ENCODE data around the gene ALK. TPM values are rescaled to one million over a fixed set of nuclear protein-coding genes. Genes with fewer than 3 reads are reported as not detected.

ALK gene
- total RNA-seq, 1 donor from 2014 or later = 0.52 TPM

GRCh38 chr2:29242621-29243375, 678.6 kb downstream of the ALK start:
- Histone ChIP-seq H3K27ac (ENCODE audit: low read depth, low read length) (no peak overlapping the region), H3K27me3 (ENCODE audit: control insufficient read depth in 3 of 3, insufficient read depth in 3 of 3, low read length in 3 of 3) (peaks cover 0 to 40% (median 25%) of the 10 kb centered on the region in 3 donors), H3K4me3 (ENCODE audit: low read length in 3 of 3) (no peak overlapping the region), H3K9me3 (ENCODE audit: control insufficient read depth in 3 of 3, low read length in 3 of 3) (no peaks in the 10 kb centered on the region), H3K4me1 (ENCODE audit: control insufficient read depth in 3 of 3, insufficient read depth in 3 of 3, low read length in 3 of 3) (no peaks in the 10 kb centered on the region), H3K36me3 (ENCODE audit: control insufficient read depth in 3 of 3, insufficient read depth in 3 of 3, low read length in 3 of 3) (no peaks in the 10 kb centered on the region), H3K9ac (ENCODE audit: low read depth in 1 of 3, low read length in 3 of 3) (no peak overlapping the region)

DNA sequence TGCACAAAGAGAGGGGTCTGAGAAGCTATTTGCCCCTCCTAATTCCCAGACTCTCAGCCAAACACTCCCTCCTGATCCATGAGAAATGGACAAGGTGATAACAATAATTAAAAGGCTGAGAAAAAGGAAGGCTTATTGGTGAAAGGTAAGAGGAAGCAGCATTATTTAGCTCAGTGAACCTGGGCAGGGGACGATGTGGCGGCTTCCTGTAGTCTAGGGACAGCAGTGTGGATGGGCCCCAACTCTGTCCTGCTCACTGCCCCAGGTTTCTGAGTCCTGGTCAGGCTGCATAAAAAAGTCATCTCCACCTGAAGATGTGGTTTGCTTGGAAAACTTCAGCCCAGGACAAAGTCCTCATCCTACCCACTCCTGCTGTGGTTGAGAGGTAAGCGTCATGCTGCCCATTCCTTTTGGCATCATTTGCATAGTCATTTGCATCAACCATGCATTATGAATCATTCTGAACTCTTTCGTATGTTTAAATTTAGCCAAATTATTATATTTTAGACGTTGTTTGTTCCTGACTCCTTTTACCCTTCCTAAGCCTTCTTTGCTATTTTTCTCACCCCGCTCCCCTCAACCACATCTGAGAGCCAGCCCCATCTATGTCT, 679.3 kb downstream of the ALK start:
- Histone ChIP-seq H3K27ac (ENCODE audit: low read depth, low read length) (no peak overlapping the region), H3K9ac (ENCODE audit: low read depth in 1 of 3, low read length in 3 of 3) (no peak overlapping the region), H3K4me1 (ENCODE audit: control insufficient read depth in 3 of 3, insufficient read depth in 3 of 3, low read length in 3 of 3) (no peaks in the 10 kb centered on the region), H3K36me3 (ENCODE audit: control insufficient read depth in 3 of 3, insufficient read depth in 3 of 3, low read length in 3 of 3) (no peaks in the 10 kb centered on the region), H3K4me3 (ENCODE audit: low read length in 3 of 3) (no peak overlapping the region), H3K27me3 (ENCODE audit: control insufficient read depth in 3 of 3, insufficient read depth in 3 of 3, low read length in 3 of 3) (peaks cover 0 to 44% (median 25%) of the 10 kb centered on the region in 3 donors), H3K9me3 (ENCODE audit: control insufficient read depth in 3 of 3, low read length in 3 of 3) (no peaks in the 10 kb centered on the region)

- no peak overlapping the region for H3K9ac ChIP-seq (ENCODE audit: low read depth in 1 of 3, low read length in 3 of 3)
- H3K4me1 ChIP-seq (ENCODE audit: control insufficient read depth in 3 of 3, insufficient read depth in 3 of 3, low read length in 3 of 3) = no peaks in the 10 kb centered on the region
- no peak overlapping the region for H3K27ac ChIP-seq (ENCODE audit: low read depth, low read length)
- no peaks in the 10 kb centered on the region for H3K36me3 ChIP-seq (ENCODE audit: control insufficient read depth in 3 of 3, insufficient read depth in 3 of 3, low read length in 3 of 3)
- H3K27me3 ChIP-seq (ENCODE audit: control insufficient read depth in 3 of 3, insufficient read depth in 3 of 3, low read length in 3 of 3) = peaks cover 0 to 44% (median 25%) of the 10 kb centered on the region in 3 donors
- no peak overlapping the region for H3K4me3 ChIP-seq (ENCODE audit: low read length in 3 of 3)
- H3K9me3 ChIP-seq (ENCODE audit: control insufficient read depth in 3 of 3, low read length in 3 of 3) = no peaks in the 10 kb centered on the region
These were observed 680.0 kb downstream of the ALK start for GRCh38 chr2:29241341-29241740.

GRCh38 chr2:29240601-29241000, 680.8 kb downstream of the ALK start:
- H3K27ac ChIP-seq (ENCODE audit: low read depth, low read length) = no peak overlapping the region
- no peaks in the 10 kb centered on the region for H3K36me3 ChIP-seq (ENCODE audit: control insufficient read depth in 3 of 3, insufficient read depth in 3 of 3, low read length in 3 of 3)

GRCh38 chr2:29239209-29239960, 682.0 kb downstream of the ALK start:
- peaks cover 0 to 46% (median 25%) of the 10 kb centered on the region in 3 donors for H3K27me3 ChIP-seq (ENCODE audit: control insufficient read depth in 3 of 3, insufficient read depth in 3 of 3, low read length in 3 of 3)
- no peaks in the 10 kb centered on the region for H3K36me3 ChIP-seq (ENCODE audit: control insufficient read depth in 3 of 3, insufficient read depth in 3 of 3, low read length in 3 of 3)
- H3K9me3 ChIP-seq (ENCODE audit: control insufficient read depth in 3 of 3, low read length in 3 of 3) = no peaks in the 10 kb centered on the region

More at GRCh38 chr2:29240601-29241000, 680.8 kb downstream of the ALK start:
- no peaks in the 10 kb centered on the region for H3K4me1 ChIP-seq (ENCODE audit: control insufficient read depth in 3 of 3, insufficient read depth in 3 of 3, low read length in 3 of 3)
- no peak overlapping the region for H3K9ac ChIP-seq (ENCODE audit: low read depth in 1 of 3, low read length in 3 of 3)
- no peaks in the 10 kb centered on the region for H3K9me3 ChIP-seq (ENCODE audit: control insufficient read depth in 3 of 3, low read length in 3 of 3)
- peaks cover 0 to 46% (median 25%) of the 10 kb centered on the region in 3 donors for H3K27me3 ChIP-seq (ENCODE audit: control insufficient read depth in 3 of 3, insufficient read depth in 3 of 3, low read length in 3 of 3)
- no peak overlapping the region for H3K4me3 ChIP-seq (ENCODE audit: low read length in 3 of 3)

DNA sequence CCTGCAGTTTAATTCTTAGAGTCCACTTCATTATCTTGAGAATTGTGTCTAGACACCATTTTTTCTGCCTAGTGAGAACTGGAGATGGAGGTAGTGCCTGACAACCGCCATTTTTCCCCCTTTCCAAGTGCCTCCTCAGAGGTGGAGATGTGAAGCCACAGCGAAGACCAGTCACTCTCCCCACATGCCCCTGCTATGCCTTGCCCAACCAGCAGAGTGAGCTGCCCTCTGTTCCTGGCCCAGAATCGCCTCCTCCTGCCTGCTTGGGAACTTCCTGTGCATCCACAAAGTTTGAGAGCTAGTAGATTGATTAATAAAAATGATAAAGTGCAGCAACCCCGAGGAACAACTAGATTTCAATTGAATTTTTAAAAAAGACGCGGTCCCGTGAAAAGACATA, 682.9 kb downstream of the ALK start:
- Histone ChIP-seq H3K27ac (ENCODE audit: low read depth, low read length) (no peak overlapping the region), H3K4me3 (ENCODE audit: low read length in 3 of 3) (no peak overlapping the region), H3K27me3 (ENCODE audit: control insufficient read depth in 3 of 3, insufficient read depth in 3 of 3, low read length in 3 of 3) (peaks cover 2 to 48% (median 25%) of the 10 kb centered on the region in 3 donors), H3K36me3 (ENCODE audit: control insufficient read depth in 3 of 3, insufficient read depth in 3 of 3, low read length in 3 of 3) (no peaks in the 10 kb centered on the region), H3K9ac (ENCODE audit: low read depth in 1 of 3, low read length in 3 of 3) (no peak overlapping the region), H3K9me3 (ENCODE audit: control insufficient read depth in 3 of 3, low read length in 3 of 3) (no peaks in the 10 kb centered on the region), H3K4me1 (ENCODE audit: control insufficient read depth in 3 of 3, insufficient read depth in 3 of 3, low read length in 3 of 3) (no peaks in the 10 kb centered on the region)

More at GRCh38 chr2:29239209-29239960, 682.0 kb downstream of the ALK start:
- Histone ChIP-seq H3K9ac (ENCODE audit: low read depth in 1 of 3, low read length in 3 of 3) (no peak overlapping the region), H3K4me3 (ENCODE audit: low read length in 3 of 3) (no peak overlapping the region), H3K27ac (ENCODE audit: low read depth, low read length) (no peak overlapping the region), H3K4me1 (ENCODE audit: control insufficient read depth in 3 of 3, insufficient read depth in 3 of 3, low read length in 3 of 3) (no peaks in the 10 kb centered on the region)

- Histone ChIP-seq H3K27me3 (ENCODE audit: control insufficient read depth in 3 of 3, insufficient read depth in 3 of 3, low read length in 3 of 3) (peaks cover 2 to 25% (median 12%) of the 10 kb centered on the region in 3 donors), H3K36me3 (ENCODE audit: control insufficient read depth in 3 of 3, insufficient read depth in 3 of 3, low read length in 3 of 3) (no peaks in the 10 kb centered on the region), H3K9me3 (ENCODE audit: control insufficient read depth in 3 of 3, low read length in 3 of 3) (no peaks in the 10 kb centered on the region), H3K4me3 (ENCODE audit: low read length in 3 of 3) (no peak overlapping the region), H3K9ac (ENCODE audit: low read depth in 1 of 3, low read length in 3 of 3) (no peak overlapping the region), H3K4me1 (ENCODE audit: control insufficient read depth in 3 of 3, insufficient read depth in 3 of 3, low read length in 3 of 3) (no peaks in the 10 kb centered on the region), H3K27ac (ENCODE audit: low read depth, low read length) (no peak overlapping the region)
These were observed 685.3 kb downstream of the ALK start for GRCh38 chr2:29236074-29236473.

- H3K27ac ChIP-seq (ENCODE audit: low read depth, low read length) = no peak overlapping the region
- peaks cover 2 to 18% (median 10%) of the 10 kb centered on the region in 3 donors for H3K27me3 ChIP-seq (ENCODE audit: control insufficient read depth in 3 of 3, insufficient read depth in 3 of 3, low read length in 3 of 3)
- no peak overlapping the region for H3K9ac ChIP-seq (ENCODE audit: low read depth in 1 of 3, low read length in 3 of 3)
- H3K4me1 ChIP-seq (ENCODE audit: control insufficient read depth in 3 of 3, insufficient read depth in 3 of 3, low read length in 3 of 3) = no peaks in the 10 kb centered on the region
- H3K9me3 ChIP-seq (ENCODE audit: control insufficient read depth in 3 of 3, low read length in 3 of 3) = no peaks in the 10 kb centered on the region
- no peaks in the 10 kb centered on the region for H3K36me3 ChIP-seq (ENCODE audit: control insufficient read depth in 3 of 3, insufficient read depth in 3 of 3, low read length in 3 of 3)
- H3K4me3 ChIP-seq (ENCODE audit: low read length in 3 of 3) = no peak overlapping the region
These were observed 686.0 kb downstream of the ALK start for GRCh38 chr2:29235411-29235810.

GRCh38 chr2:29233428-29233827, 688.0 kb downstream of the ALK start:
- Histone ChIP-seq H3K27ac (ENCODE audit: low read depth, low read length) (no peak overlapping the region), H3K27me3 (ENCODE audit: control insufficient read depth in 3 of 3, insufficient read depth in 3 of 3, low read length in 3 of 3) (peaks cover 2 to 18% (median 5%) of the 10 kb centered on the region in 3 donors), H3K4me3 (ENCODE audit: low read length in 3 of 3) (no peak overlapping the region), H3K4me1 (ENCODE audit: control insufficient read depth in 3 of 3, insufficient read depth in 3 of 3, low read length in 3 of 3) (no peaks in the 10 kb centered on the region), H3K36me3 (ENCODE audit: control insufficient read depth in 3 of 3, insufficient read depth in 3 of 3, low read length in 3 of 3) (no peaks in the 10 kb centered on the region), H3K9me3 (ENCODE audit: control insufficient read depth in 3 of 3, low read length in 3 of 3) (no peaks in the 10 kb centered on the region), H3K9ac (ENCODE audit: low read depth in 1 of 3, low read length in 3 of 3) (no peak overlapping the region)

GRCh38 chr2:29232041-29232440, 689.3 kb downstream of the ALK start:
- no peaks in the 10 kb centered on the region for H3K9me3 ChIP-seq (ENCODE audit: control insufficient read depth in 3 of 3, low read length in 3 of 3)
- H3K27me3 ChIP-seq (ENCODE audit: control insufficient read depth in 3 of 3, insufficient read depth in 3 of 3, low read length in 3 of 3) = peaks cover 8 to 28% (median 19%) of the 10 kb centered on the region in 3 donors
- no peak overlapping the region for H3K9ac ChIP-seq (ENCODE audit: low read depth in 1 of 3, low read length in 3 of 3)
- no peaks in the 10 kb centered on the region for H3K36me3 ChIP-seq (ENCODE audit: control insufficient read depth in 3 of 3, insufficient read depth in 3 of 3, low read length in 3 of 3)
- no peak overlapping the region for H3K27ac ChIP-seq (ENCODE audit: low read depth, low read length)
- no peak overlapping the region for H3K4me3 ChIP-seq (ENCODE audit: low read length in 3 of 3)
- peaks cover 0 to 2% (median 0%) of the 10 kb centered on the region in 3 donors for H3K4me1 ChIP-seq (ENCODE audit: control insufficient read depth in 3 of 3, insufficient read depth in 3 of 3, low read length in 3 of 3)

Measured in skeletal muscle tissue (tissue), 4 donors.